Esophagus muscularis mucosa (tissue), 4 donors: ENCODE measurements around the gene DAZAP2.

Experiments used
- CTCF ChIP-seq, 3 experiments: fragments of 200-600 bp in 2 of 3; fragments of 450-650 bp in 1 of 3; sonication (generic) in 2 of 3; IDR thresholded peaks; one replicate each; pipeline ENCODE4 v1.5.1; 2017 to 2019; ENCODE audit warnings: antibody characterized with exemption in 3 of 3, mild to moderate bottlenecking in 2 of 3, moderate library complexity in 1 of 3
- EP300 ChIP-seq: sonication (generic); formaldehyde crosslinking; IDR thresholded peaks from one replicate; pipeline ENCODE4 v1.6.1; 2017; ENCODE audit warnings: antibody characterized with exemption
- POLR2A ChIP-seq: fragments of 450-650 bp; IDR thresholded peaks from one replicate; pipeline ENCODE4 v1.6.1; 2017; ENCODE audit warnings: antibody characterized with exemption, moderate library complexity, mild to moderate bottlenecking, low read depth
- POLR2AphosphoS5 ChIP-seq, 2 donors: sonication (generic); formaldehyde crosslinking; IDR thresholded peaks; one replicate each; pipeline ENCODE4 v1.6.1; 2017; ENCODE audit warnings: antibody characterized with exemption in 2 of 2

GRCh38 chr12:51216642-51217041, 22.0 kb upstream of the DAZAP2 start:
- TF ChIP-seq CTCF (IDR thresholded peaks at IDR 0.05), result no peak
- TF ChIP-seq EP300, result no peak
- no peak for TF ChIP-seq POLR2A
- no peak for TF ChIP-seq POLR2AphosphoS5 (IDR thresholded peaks at IDR 0.05)
